Chondrocyte (in vitro differentiated cells): ENCODE results near the gene DDX41. TPM values are rescaled to one million over a fixed set of nuclear protein-coding genes. Genes with fewer than 3 reads are reported as not detected.

ENCODE experiments used
- DNase-seq: peaks from one replicate; pipeline ENCODE4 v3.0.0; 2021; ENCODE audit warnings: mixed read lengths, low spot score
- H3K27ac Mint-ChIP-seq: one replicate; pipeline ENCODE4 v1.8.0; 2021; ENCODE audit warnings: mild to moderate bottlenecking, moderate library complexity, mixed read lengths; ENCODE audit not compliant: unreplicated experiment
- H3K27me3 Mint-ChIP-seq: 2 replicates; pipeline ENCODE4 v1.8.0; 2021; ENCODE audit warnings: low read depth, mixed read lengths
- H3K36me3 Mint-ChIP-seq: 2 replicates; pipeline ENCODE4 v1.8.0; 2021; ENCODE audit warnings: low read depth, mixed read lengths
- H3K4me1 Mint-ChIP-seq: 2 replicates; pipeline ENCODE4 v1.8.0; 2021; ENCODE audit warnings: low read depth, mild to moderate bottlenecking, mixed read lengths
- H3K4me3 Mint-ChIP-seq: one replicate; pipeline ENCODE4 v1.8.0; 2021; ENCODE audit warnings: mild to moderate bottlenecking, moderate library complexity, mixed read lengths; ENCODE audit not compliant: unreplicated experiment
- H3K9me3 Mint-ChIP-seq: 2 replicates; pipeline ENCODE4 v1.8.0; 2021; ENCODE audit warnings: low read depth, mixed read lengths
- CTCF ChIP-seq: fragments of 200-600 bp; sonication (generic); IDR thresholded peaks from 2 replicates; pipeline ENCODE4 v1.5.0; 2021; ENCODE audit warnings: antibody characterized with exemption, mild to moderate bottlenecking, moderate library complexity
- total RNA-seq: library from RNA; stranded (reverse); gene quantifications from 3 replicates; pipeline ENCODE4 v1.2.1, GENCODE V29; 2021

The DDX41 gene
- total RNA-seq, 1 donor from 2014 or later, result 78.6 TPM

- Mint-ChIP-seq H3K36me3 (peaks cover 7% of the 10 kb centered on the region), H3K27ac (no peak overlapping the region), H3K9me3 (peaks cover 3% of the 10 kb centered on the region), H3K4me1 (peaks cover 63% of the 10 kb centered on the region), H3K27me3 (no peaks in the 10 kb centered on the region), H3K4me3 (no peak overlapping the region)
- no peak for DNase-seq
- TF ChIP-seq CTCF, result no peak
These were observed 33.4 kb upstream of the DDX41 start for GRCh38 chr5:177550122-177550521.

GRCh38 chr5:177548495-177548894, 31.7 kb upstream of the DDX41 start:
- Mint-ChIP-seq H3K27me3 (no peaks in the 10 kb centered on the region), H3K4me1 (peaks cover 71% of the 10 kb centered on the region)
- no peak for DNase-seq

DNA sequence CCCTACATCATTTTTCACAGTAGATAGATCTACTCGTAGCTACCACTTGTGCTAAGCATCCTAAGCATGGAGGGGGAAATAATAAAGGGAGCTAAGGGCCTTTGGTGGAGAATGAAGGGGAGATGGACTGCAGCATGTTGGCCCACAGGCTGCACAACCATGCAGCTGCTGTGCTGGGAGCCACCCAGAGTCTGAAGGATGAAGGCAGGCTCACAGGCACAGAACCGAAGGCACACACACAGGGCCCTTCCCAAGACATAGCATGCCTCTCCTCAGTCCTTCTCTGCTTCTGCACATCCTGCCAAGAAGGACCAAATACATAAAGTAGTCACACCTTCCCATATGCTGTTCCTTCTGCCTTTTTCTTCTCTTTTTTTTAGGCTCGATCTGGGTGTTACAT, 31.0 kb upstream of the DDX41 start:
- no peak for DNase-seq
- TF ChIP-seq CTCF, result no peak
- Mint-ChIP-seq H3K27ac (peak overlapping the region; percentile 62), H3K4me3 (no peak overlapping the region), H3K9me3 (peaks cover 3% of the 10 kb centered on the region), H3K4me1 (peaks cover 71% of the 10 kb centered on the region), H3K27me3 (no peaks in the 10 kb centered on the region), H3K36me3 (peaks cover 6% of the 10 kb centered on the region)

More at GRCh38 chr5:177548495-177548894, 31.7 kb upstream of the DDX41 start:
- Mint-ChIP-seq H3K4me3 (no peak overlapping the region), H3K9me3 (peaks cover 3% of the 10 kb centered on the region), H3K27ac (peak overlapping the region; percentile 62), H3K36me3 (peaks cover 7% of the 10 kb centered on the region)
- TF ChIP-seq CTCF, result no peak

GRCh38 chr5:177546258-177546741, 29.5 kb upstream of the DDX41 start:
- Mint-ChIP-seq H3K9me3 (peaks cover 3% of the 10 kb centered on the region), H3K27me3 (no peaks in the 10 kb centered on the region), H3K36me3 (peaks cover 3% of the 10 kb centered on the region), H3K27ac (peak overlapping the region; percentile 97), H3K4me1 (peaks cover 68% of the 10 kb centered on the region), H3K4me3 (no peak overlapping the region)
- TF ChIP-seq CTCF, result peak; percentile 57
- no peak for DNase-seq

DNA sequence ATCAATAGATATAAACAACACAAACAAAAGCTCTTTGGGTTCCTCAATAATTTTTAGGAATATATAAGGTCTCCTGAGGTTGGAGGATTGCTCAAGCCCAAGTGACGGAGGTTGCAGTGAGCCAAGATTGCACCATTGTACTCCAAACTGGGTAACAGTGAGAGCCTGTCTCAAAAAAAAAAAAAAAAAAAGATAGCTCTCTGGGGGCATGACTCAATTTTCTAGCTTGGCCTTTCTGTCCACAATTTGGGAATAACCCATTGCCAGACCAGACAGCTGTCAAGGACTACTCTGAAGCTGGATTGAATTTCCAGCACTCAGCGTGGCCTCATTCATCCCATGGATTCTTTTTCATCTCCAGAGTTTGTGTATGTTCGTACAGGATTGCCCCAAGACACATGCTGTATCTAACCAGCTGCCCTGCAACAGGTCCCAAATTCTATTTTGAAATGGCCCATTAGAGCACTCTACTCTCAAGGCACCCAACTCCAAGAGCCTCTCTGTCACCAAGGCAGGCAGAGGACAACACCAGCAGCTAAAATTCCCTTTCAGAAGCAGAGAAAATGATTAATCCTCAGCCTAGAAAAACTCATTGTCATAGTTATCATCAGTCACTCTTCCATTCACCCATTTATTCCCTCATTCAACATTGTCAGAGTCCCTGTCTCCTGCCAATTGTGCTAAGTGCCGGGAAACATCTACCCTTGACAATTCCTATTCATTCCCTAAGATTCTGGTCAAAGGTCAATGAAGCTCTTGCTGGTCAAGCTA, 28.9 kb upstream of the DDX41 start:
- Mint-ChIP-seq H3K9me3 (peaks cover 3% of the 10 kb centered on the region), H3K36me3 (peaks cover 3% of the 10 kb centered on the region), H3K27me3 (no peaks in the 10 kb centered on the region), H3K4me3 (peak overlapping the region; percentile 1), H3K4me1 (peaks cover 72% of the 10 kb centered on the region), H3K27ac (peak overlapping the region; percentile 97)
- DNase-seq, result no peak
- no peak for TF ChIP-seq CTCF
